ENCODE measurements around the gene PIN1. TPM values are rescaled to one million over a fixed set of nuclear protein-coding genes. Genes with fewer than 3 reads are reported as not detected.

The PIN1 gene
- total RNA-seq, 2 donors from 2014 or later = 47.9 to 88.3 TPM

GRCh38 chr19:9878511-9879196, 43.5 kb downstream of the PIN1 start:
- Histone ChIP-seq H3K27me3 (no peaks in the 10 kb centered on the region), H3K4me3 (no peak overlapping the region), H3K36me3 (no peaks in the 10 kb centered on the region), H3K27ac (no peak overlapping the region), H3K9ac (ENCODE audit: low read depth in 2 of 2, low read length in 2 of 2) (no peak overlapping the region), H3K9me3 (no peaks in the 10 kb centered on the region), H3K4me1 (no peaks in the 10 kb centered on the region)
- TF ChIP-seq, protein P1, sequence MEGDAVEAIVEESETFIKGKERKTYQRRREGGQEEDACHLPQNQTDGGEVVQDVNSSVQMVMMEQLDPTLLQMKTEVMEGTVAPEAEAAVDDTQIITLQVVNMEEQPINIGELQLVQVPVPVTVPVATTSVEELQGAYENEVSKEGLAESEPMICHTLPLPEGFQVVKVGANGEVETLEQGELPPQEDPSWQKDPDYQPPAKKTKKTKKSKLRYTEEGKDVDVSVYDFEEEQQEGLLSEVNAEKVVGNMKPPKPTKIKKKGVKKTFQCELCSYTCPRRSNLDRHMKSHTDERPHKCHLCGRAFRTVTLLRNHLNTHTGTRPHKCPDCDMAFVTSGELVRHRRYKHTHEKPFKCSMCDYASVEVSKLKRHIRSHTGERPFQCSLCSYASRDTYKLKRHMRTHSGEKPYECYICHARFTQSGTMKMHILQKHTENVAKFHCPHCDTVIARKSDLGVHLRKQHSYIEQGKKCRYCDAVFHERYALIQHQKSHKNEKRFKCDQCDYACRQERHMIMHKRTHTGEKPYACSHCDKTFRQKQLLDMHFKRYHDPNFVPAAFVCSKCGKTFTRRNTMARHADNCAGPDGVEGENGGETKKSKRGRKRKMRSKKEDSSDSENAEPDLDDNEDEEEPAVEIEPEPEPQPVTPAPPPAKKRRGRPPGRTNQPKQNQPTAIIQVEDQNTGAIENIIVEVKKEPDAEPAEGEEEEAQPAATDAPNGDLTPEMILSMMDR (IDR thresholded peaks at IDR 0.05) = no peak
- intact Hi-C loops (cut with DNase I) = no loop called here
- DNase-seq = no peak

DNA sequence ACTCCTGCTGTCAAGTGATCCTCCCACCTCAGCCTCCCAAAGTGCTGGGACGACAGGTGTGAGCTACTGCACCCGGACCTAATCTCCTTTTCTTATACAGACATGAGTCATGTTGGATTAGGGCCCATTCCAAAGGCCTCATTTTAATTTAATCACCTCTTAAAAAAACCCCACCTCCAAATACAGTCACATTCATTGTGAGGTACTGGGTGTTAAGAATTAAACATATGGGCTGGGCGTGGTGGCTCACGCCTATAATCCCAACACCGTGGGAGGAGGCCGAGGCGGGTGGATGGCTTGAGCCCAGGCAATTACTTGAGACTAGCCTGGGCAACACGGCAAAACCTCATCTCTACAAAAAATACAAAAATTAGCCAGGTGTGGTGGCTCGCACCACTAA, 46.6 kb downstream of the PIN1 start:
- intact Hi-C loops (cut with DNase I) = no loop called here
- no peak overlapping the region for H3K27ac ChIP-seq
- no peaks in the 10 kb centered on the region for H3K27me3 ChIP-seq
- no peaks in the 10 kb centered on the region for H3K9me3 ChIP-seq
- TF ChIP-seq, protein P1 (IDR thresholded peaks at IDR 0.05) = no peak
- H3K4me1 ChIP-seq = no peaks in the 10 kb centered on the region
- no peaks in the 10 kb centered on the region for H3K36me3 ChIP-seq
- H3K9ac ChIP-seq (ENCODE audit: low read depth in 2 of 2, low read length in 2 of 2) = no peak overlapping the region
- peak; percentile 75 for DNase-seq
- H3K4me3 ChIP-seq = no peak overlapping the region

DNA sequence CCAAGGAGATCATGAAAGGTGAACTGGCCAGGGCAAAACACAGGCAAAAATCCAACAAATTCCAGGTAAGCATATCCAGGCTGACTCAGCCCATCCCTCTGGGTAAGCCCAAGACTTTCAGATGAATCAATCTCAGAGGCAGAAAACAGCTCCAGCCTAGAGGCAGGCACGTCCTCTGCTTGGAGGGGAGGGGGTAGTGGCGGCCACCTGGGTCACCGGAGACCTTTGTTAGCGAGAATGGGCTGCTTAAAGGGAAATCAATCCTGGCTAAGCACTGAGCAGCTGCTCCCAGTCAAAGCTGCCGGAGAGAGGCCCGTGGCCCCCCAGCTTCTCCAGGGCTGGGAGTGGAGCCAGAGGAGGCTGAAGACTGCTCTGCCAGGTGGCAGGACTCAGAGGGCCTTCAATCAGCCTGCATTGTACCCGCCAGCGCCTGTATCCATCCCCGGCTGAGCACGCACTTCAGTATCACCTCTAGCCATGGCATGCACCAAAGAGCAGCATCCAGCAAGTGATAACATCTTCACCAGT, 48.2 kb downstream of the PIN1 start:
- no peak for DNase-seq
- H3K9ac ChIP-seq (ENCODE audit: low read depth in 2 of 2, low read length in 2 of 2) = no peak overlapping the region
- no peaks in the 10 kb centered on the region for H3K9me3 ChIP-seq
- H3K36me3 ChIP-seq = no peaks in the 10 kb centered on the region
- intact Hi-C loops (cut with DNase I) = no loop called here
- H3K4me3 ChIP-seq = no peak overlapping the region
- no peaks in the 10 kb centered on the region for H3K27me3 ChIP-seq
- H3K4me1 ChIP-seq = no peaks in the 10 kb centered on the region
- H3K27ac ChIP-seq = no peak overlapping the region
- TF ChIP-seq, protein P1 (IDR thresholded peaks at IDR 0.05) = no peak

GRCh38 chr19:9883764-9884163, 48.6 kb downstream of the PIN1 start:
- Histone ChIP-seq H3K4me3 (no peak overlapping the region), H3K9me3 (no peaks in the 10 kb centered on the region), H3K9ac (ENCODE audit: low read depth in 2 of 2, low read length in 2 of 2) (no peak overlapping the region), H3K27ac (no peak overlapping the region), H3K4me1 (no peaks in the 10 kb centered on the region), H3K27me3 (no peaks in the 10 kb centered on the region), H3K36me3 (no peaks in the 10 kb centered on the region)
- TF ChIP-seq, protein P1 (IDR thresholded peaks at IDR 0.05) = no peak
- intact Hi-C loops (cut with DNase I) = no loop called here
- DNase-seq = no peak

- Histone ChIP-seq H3K9me3 (no peaks in the 10 kb centered on the region), H3K36me3 (no peaks in the 10 kb centered on the region)
Observed at GRCh38 chr19:9885077-9885552, 50.0 kb downstream of the PIN1 start.

More at GRCh38 chr19:9885077-9885552, 50.0 kb downstream of the PIN1 start:
- Histone ChIP-seq H3K9ac (ENCODE audit: low read depth in 2 of 2, low read length in 2 of 2) (no peak overlapping the region), H3K27ac (no peak overlapping the region), H3K4me1 (no peaks in the 10 kb centered on the region), H3K27me3 (no peaks in the 10 kb centered on the region), H3K4me3 (no peak overlapping the region)
- TF ChIP-seq, protein P1 (IDR thresholded peaks at IDR 0.05) = no peak
- intact Hi-C loops (cut with DNase I) = no loop called here
- no peak for DNase-seq
